K562 (cell line): Measurements from ENCODE around the gene GARIN5B. TPM values are rescaled to one million over a fixed set of nuclear protein-coding genes. Genes with fewer than 3 reads are reported as not detected.

Source experiments
- ARHGAP35 ChIP-seq: fragments of 450-650 bp; IDR thresholded peaks from 2 replicates; pipeline ENCODE4 v1.6.1; 2018; ENCODE audit not compliant: partially characterized antibody
- CHD7 ChIP-seq: fragments of 200-600 bp; sonication (generic); IDR thresholded peaks from one replicate; pipeline ENCODE4 v1.6.1; 2012; ENCODE audit warnings: mild to moderate bottlenecking, low read depth, low read length, inconsistent platforms
- ETS2 ChIP-seq: IDR thresholded peaks from 2 replicates; pipeline ENCODE4 v1.6.1; 2016; ENCODE audit warnings: borderline replicate concordance, missing genetic modification characterization, mild to moderate bottlenecking, moderate library complexity, missing compliant biosample characterization; ENCODE audit not compliant: poor library complexity, severe bottlenecking
- FOXJ3 ChIP-seq: sonication (generic); formaldehyde crosslinking; IDR thresholded peaks from 2 replicates; pipeline ENCODE4 v1.4.0; 2020; ENCODE audit warnings: mild to moderate bottlenecking, missing genetic modification reagents
- MAZ ChIP-seq, 2 experiments: fragments of 450-650 bp in 1 of 2; sonication (generic) in 1 of 2; formaldehyde crosslinking; IDR thresholded peaks in 1 of 2; conservative IDR thresholded peaks in 1 of 2; 2 replicates each; pipeline versions ENCODE4 v1.4.0 to v1.5.0; 2020; ENCODE audit warnings: mild to moderate bottlenecking in 1 of 2, missing genetic modification reagents in 1 of 2
- MECOM ChIP-seq: fragments of 250-450 bp; sonication (Bioruptor Pico); IDR thresholded peaks from 2 replicates; pipeline ENCODE4 v1.8.0; 2022; ENCODE audit warnings: inconsistent platforms
- PHTF2 ChIP-seq: fragments of 250-450 bp; sonication (Bioruptor Pico); IDR thresholded peaks from 2 replicates; pipeline ENCODE4 v1.5.0; 2021; ENCODE audit warnings: mild to moderate bottlenecking
- POLR2A ChIP-seq: fragments of 450-650 bp; conservative IDR thresholded peaks from 2 replicates; pipeline ENCODE4 v1.6.1; 2016
- SMARCA5 ChIP-seq: fragments of 450-650 bp; IDR thresholded peaks from 2 replicates; pipeline ENCODE4 v1.6.1; 2016
- ZHX1 ChIP-seq: fragments of 150-350 bp; conservative IDR thresholded peaks from 2 replicates; pipeline ENCODE4 v1.6.1; 2014; ENCODE audit warnings: low read length
- ZNF395 ChIP-seq: fragments of 200-800 bp; sonication (Bioruptor generic); IDR thresholded peaks from 2 replicates; pipeline ENCODE4 v1.6.1; 2017; ENCODE audit warnings: missing genetic modification characterization, missing compliant biosample characterization
- ZNF445 ChIP-seq: fragments of 250-450 bp; sonication (Bioruptor Pico); IDR thresholded peaks from 2 replicates; pipeline ENCODE4 v1.4.0; 2020; ENCODE audit warnings: low read depth, mild to moderate bottlenecking, moderate library complexity
- polyA plus RNA-seq, 8 experiments: library from polyadenylated mRNA; depleted of rRNA in 4 of 8; stranded (reverse) in 5 of 8; unstranded in 3 of 8; fragments of >200 nt; fragmentation: Nextera tagmentation in 2 of 8; fragmentation: Illumina TruSeq in 1 of 8; extraction: Ambion mirVana in 2 of 8; extraction: Trizol in 1 of 8; gene quantifications; 2 replicates each; pipeline versions ENCODE4 v1.2.1 to v1.2.3, GENCODE V29; 2011 to 2014; ENCODE audit warnings: inconsistent platforms in 1 of 8, missing spikeins in 1 of 8
- total RNA-seq, 7 experiments: library from RNA; depleted of rRNA in 6 of 7; stranded (reverse); fragments of >200 nt in 6 of 7; fragmentation: Illumina TruSeq in 2 of 7; extraction: Trizol in 2 of 7; gene quantifications; 2 replicates each; pipeline versions ENCODE4 v1.2.1 to v1.2.3, GENCODE V29; 2011 to 2021; ENCODE audit warnings: low replicate concordance in 1 of 7

Gene GARIN5B
- total and polyA plus RNA-seq, 9 of the 15 experiments (the other 6 are each of a cell fraction or from before 2014, with no cell fraction given): not detected

GRCh38 chr19:55389386-55390317, 26.6 kb upstream of the GARIN5B start (continued):
- TF ChIP-seq CHD7: no peak
- TF ChIP-seq MECOM: no peak
- no peak for TF ChIP-seq SMARCA5
- peak; percentile 50 for TF ChIP-seq POLR2A
- no peak for TF ChIP-seq MAZ (CRISPR knock-in tag; conservative IDR thresholded peaks at IDR 0.05 in 1 of 2, IDR thresholded peaks at IDR 0.05 in 1 of 2)
- TF ChIP-seq FOXJ3 (CRISPR knock-in tag): no peak
- no peak for TF ChIP-seq ARHGAP35
- no peak for TF ChIP-seq ZNF395 (CRISPR knock-in tag)
- no peak for TF ChIP-seq ZHX1
- no peak for TF ChIP-seq ZNF445 (CRISPR knock-in tag)
- no peak for TF ChIP-seq PHTF2
- TF ChIP-seq ETS2: no peak
